Natural killer cell treated with Interleukin-12 subunit alpha and Interleukin-12 subunit beta and Interleukin-15 and Interleukin-18, amount 100 ng/mL, for 72 hours (primary cell): ENCODE results near the gene ZSCAN5A. TPM values are rescaled to one million over a fixed set of nuclear protein-coding genes. Genes with fewer than 3 reads are reported as not detected.
"Not testable (repeated sequence)": the region's sequence is repeated elsewhere in the genome, so short reads cannot be mapped to it uniquely, and the experiment has no call there.

ENCODE experiments used
- ATAC-seq, 2 donors: fragments of 150-1000 bp; cut with Tn5 transposase in 1 of 2; sonication (Bioruptor Pico), chemical (Tn5 transposase) in 1 of 2; 2 replicates each; pipeline ENCODE4 v1.10.0; 2021
- DNase-seq: peaks from one replicate; pipeline ENCODE4 v3.0.0; 2022; ENCODE audit warnings: low spot score
- H3K27ac Mint-ChIP-seq, 2 donors: 1 replicate in 1 of 2; 2 replicates in 1 of 2; pipeline ENCODE4 v1.8.0; 2022; ENCODE audit warnings: mixed read lengths in 2 of 2, mild to moderate bottlenecking in 1 of 2, moderate library complexity in 1 of 2
- H3K27me3 Mint-ChIP-seq, 2 donors: 1 replicate in 1 of 2; 2 replicates in 1 of 2; pipeline ENCODE4 v1.8.0; 2022; ENCODE audit warnings: mixed read lengths in 2 of 2
- H3K36me3 Mint-ChIP-seq: one replicate; pipeline ENCODE4 v1.8.0; 2022; ENCODE audit warnings: mixed read lengths
- H3K4me1 Mint-ChIP-seq, 2 donors: 1 replicate in 1 of 2; 2 replicates in 1 of 2; pipeline ENCODE4 v1.8.0; 2022; ENCODE audit warnings: low read depth in 2 of 2, mixed read lengths in 2 of 2, mild to moderate bottlenecking in 1 of 2
- H3K4me3 Mint-ChIP-seq: one replicate; pipeline ENCODE4 v1.8.0; 2022; ENCODE audit warnings: mixed read lengths
- H3K9me3 Mint-ChIP-seq: 2 replicates; pipeline ENCODE4 v1.8.0; 2022; ENCODE audit warnings: mixed read lengths
- total RNA-seq, 2 donors: library from RNA; stranded (reverse); gene quantifications; one replicate each; pipeline ENCODE4 v1.2.3, GENCODE V29; 2022

ZSCAN5A gene
- total RNA-seq, 2 donors from 2014 or later: 9.9 to 16.8 TPM

DNA sequence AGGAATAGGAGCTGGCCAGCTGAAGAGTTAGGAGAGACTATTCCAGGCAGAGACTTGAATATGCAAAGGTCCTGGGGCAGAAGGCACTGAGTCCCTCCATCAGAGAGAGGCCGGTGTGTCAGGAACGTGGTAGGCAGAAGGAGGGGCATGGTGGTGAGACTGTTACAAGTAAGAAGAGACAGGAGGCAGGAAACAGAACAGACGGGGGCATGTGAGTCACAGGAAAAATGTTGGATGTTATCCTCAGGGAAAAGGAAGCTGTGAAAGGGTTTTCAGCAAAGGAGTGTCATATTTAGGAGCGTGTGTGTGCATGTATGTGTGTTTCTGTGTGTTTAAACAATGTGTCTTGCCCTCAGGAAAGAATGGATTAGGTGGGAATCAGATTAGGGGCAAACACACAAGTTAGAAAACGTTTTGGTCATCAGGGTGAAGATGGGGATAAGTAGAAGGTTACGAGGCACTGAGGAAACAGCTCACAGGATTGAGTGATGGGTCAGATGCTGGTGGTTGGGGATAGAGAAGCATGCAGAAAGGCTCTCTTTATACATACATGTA, 41.0 kb downstream of the ZSCAN5A start:
- H3K9me3 Mint-ChIP-seq: no peaks in the 10 kb centered on the region
- H3K36me3 Mint-ChIP-seq: no peaks in the 10 kb centered on the region
- H3K27me3 Mint-ChIP-seq: no peaks in the 10 kb centered on the region
- DNase-seq (no peak), ATAC-seq (no peak)
- H3K27ac Mint-ChIP-seq: no peak overlapping the region
- no peak overlapping the region for H3K4me3 Mint-ChIP-seq
- H3K4me1 Mint-ChIP-seq: peaks cover 4 to 7% of the 10 kb centered on the region in 2 donors

DNA sequence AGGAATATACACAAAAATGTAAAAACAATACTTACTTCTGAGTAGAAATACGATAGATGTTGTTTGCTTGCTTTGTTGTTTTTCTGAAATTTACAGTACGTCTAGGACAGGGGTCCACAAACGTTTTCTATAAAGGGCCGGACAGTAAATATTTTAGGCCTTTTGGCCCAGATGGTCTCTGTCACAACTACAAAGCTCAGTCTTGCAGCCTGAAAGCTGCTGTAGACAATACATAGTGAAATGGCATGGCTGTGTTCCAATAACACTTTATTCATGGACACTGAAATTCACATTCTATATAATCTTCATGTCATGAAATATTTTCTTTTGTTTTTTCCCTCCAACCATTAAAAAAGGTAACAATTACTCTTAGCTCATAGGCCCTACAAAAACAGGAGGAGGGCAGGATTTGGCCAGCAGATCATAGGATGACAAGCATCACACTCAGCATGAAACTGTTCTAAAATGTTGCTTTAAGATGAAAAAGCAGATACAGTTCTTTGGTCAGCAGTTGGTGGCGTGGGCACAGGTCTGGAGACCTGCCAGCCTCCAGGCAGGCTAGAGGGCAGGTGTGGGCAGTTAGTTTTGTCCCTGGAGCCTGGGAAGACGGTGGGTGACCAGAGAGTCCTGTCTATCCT, 42.4 kb downstream of the ZSCAN5A start, which contains the start of gene EDDM13:
Gene EDDM13 (plus strand): TSS at position 588 of the 638 bp plus-strand sequence. CDS start 87 bp downstream, outside the sequence.
- ATAC-seq: no peak

DNA sequence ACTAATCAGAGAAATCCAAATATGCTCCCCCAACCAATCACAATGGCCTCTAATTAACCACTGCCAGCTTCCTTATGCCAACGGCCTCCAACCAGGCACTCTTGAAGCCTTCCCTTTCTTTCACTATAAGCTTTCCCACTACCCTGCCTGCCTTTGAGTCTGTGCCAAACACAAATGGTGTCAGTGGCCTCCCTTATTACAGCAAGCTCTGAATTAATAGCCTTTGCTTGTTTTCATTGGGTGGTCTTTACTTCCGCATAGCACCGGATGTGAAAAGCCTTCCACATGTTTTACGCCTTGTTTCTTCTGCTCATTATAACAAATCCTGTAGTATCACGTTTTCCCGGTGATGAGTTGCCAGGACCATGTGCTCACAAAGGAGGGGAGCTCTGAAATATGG, 43.5 kb downstream of the ZSCAN5A start:
- H3K27me3 Mint-ChIP-seq: no peaks in the 10 kb centered on the region
- ATAC-seq: no peak
- DNase-seq: no peak
- peaks cover 4 to 7% of the 10 kb centered on the region in 2 donors for H3K4me1 Mint-ChIP-seq
- no peaks in the 10 kb centered on the region for H3K9me3 Mint-ChIP-seq
- no peak overlapping the region for H3K27ac Mint-ChIP-seq
- no peak overlapping the region for H3K4me3 Mint-ChIP-seq
- no peaks in the 10 kb centered on the region for H3K36me3 Mint-ChIP-seq

More for the DNA sequence above, 42.4 kb downstream of the ZSCAN5A start, which contains the start of gene EDDM13:
- Mint-ChIP-seq H3K36me3 (no peaks in the 10 kb centered on the region), H3K9me3 (no peaks in the 10 kb centered on the region), H3K4me3 (no peak within 1 kb of the TSS), H3K4me1 (peaks cover 4 to 7% of the 10 kb centered on the region in 2 donors), H3K27me3 (no peaks in the 10 kb centered on the region), H3K27ac (no peak within 1 kb of the TSS)
- DNase-seq: no peak

DNA sequence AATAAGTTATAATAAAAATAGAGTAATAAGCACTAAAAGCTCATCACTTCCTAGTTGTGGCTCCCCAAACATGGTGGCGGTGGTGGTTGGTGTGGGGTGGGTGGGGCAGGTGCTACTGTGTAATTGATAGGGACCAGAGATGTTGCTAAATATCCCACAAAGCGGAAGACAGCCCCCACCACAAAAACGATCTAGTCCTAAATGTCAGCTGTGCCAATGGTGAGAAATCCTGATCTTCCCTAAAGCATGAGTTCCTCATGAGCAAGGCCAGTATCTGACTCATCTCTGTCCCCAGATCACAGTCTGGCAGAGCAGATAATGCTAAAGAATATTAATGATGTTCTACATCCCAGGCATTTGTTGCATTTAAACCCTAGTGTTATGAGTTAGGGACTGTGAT, 44.0 kb downstream of the ZSCAN5A start:
- Mint-ChIP-seq H3K27me3 (no peaks in the 10 kb centered on the region), H3K4me3 (no peak overlapping the region), H3K27ac (no peak overlapping the region), H3K4me1 (peaks cover 4 to 7% of the 10 kb centered on the region in 2 donors), H3K9me3 (no peaks in the 10 kb centered on the region), H3K36me3 (no peaks in the 10 kb centered on the region)
- DNase-seq (no peak), ATAC-seq (no peak)

DNA sequence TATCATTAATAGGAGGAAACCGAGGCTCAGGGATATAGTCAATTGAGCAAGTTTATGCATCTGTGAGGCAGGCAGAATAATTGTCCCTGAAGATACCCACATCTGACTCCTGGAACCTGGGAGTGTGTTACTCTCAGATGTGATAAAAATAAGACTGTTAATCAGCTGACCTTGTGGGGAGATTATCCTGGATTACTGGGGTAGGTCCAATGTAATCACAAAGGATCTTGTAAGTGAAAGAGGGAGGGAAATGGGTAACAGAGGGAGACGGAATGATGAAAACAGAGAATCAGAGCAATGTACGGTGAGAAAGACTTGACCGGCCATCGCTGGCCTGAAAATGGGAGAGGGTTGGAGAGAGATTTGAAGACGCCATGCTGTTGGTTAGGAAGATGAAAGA, 45.3 kb downstream of the ZSCAN5A start:
- DNase-seq: no peak
- Mint-ChIP-seq H3K4me1 (peaks cover 4 to 7% of the 10 kb centered on the region in 2 donors), H3K27ac (no peak overlapping the region), H3K4me3 (no peak overlapping the region), H3K9me3 (no peaks in the 10 kb centered on the region), H3K36me3 (no peaks in the 10 kb centered on the region), H3K27me3 (no peaks in the 10 kb centered on the region)
- no peak for ATAC-seq

DNA sequence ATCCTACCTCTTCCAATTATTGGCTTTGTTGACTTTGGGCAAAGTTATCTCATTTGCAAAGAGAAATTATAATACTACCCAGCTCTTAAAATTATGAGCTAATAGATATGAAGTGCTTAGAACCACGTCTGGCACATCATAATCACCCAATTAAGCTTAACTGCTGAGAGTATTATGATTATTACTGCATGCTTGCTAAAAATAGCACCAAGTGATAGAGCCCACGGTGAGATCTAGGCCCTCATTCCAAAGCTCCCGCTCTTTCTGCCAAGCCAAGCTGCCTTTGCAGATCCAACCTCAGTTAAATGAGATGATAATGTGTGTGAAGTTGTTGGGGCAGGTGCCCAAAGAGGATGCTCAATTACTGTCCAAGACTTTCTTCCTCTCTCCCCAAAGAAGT, 48.6 kb downstream of the ZSCAN5A start:
- ATAC-seq (no peak), DNase-seq (no peak)
- H3K27me3 Mint-ChIP-seq: no peaks in the 10 kb centered on the region
- H3K4me3 Mint-ChIP-seq: no peak overlapping the region
- no peaks in the 10 kb centered on the region for H3K9me3 Mint-ChIP-seq
- H3K36me3 Mint-ChIP-seq: no peaks in the 10 kb centered on the region
- no peak overlapping the region for H3K27ac Mint-ChIP-seq
- peaks cover 4 to 7% of the 10 kb centered on the region in 2 donors for H3K4me1 Mint-ChIP-seq

DNA sequence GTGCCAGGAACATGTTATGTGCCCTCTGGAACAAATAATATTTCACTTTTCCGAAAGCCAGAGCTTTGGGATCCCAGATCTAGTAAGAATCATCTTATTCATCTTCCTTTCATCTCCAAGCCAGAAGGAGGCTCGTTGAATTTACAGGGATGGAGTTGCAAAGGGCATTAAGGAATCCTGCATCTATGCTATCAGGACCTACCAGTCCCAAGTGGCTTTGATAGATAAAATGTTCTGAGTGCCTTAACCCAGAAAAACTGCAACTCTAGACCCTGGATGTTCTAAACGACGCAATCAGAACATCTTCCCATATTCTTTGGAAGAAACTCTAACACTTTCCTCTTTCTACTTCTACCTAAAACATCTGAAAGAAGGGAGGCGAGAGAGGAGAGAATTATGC, 51.3 kb downstream of the ZSCAN5A start:
- Mint-ChIP-seq H3K27ac (no peak overlapping the region), H3K27me3 (no peaks in the 10 kb centered on the region), H3K4me1 (no peaks in the 10 kb centered on the region), H3K36me3 (no peaks in the 10 kb centered on the region), H3K9me3 (no peaks in the 10 kb centered on the region), H3K4me3 (no peak overlapping the region)
- ATAC-seq (no peak), DNase-seq (no peak)

DNA sequence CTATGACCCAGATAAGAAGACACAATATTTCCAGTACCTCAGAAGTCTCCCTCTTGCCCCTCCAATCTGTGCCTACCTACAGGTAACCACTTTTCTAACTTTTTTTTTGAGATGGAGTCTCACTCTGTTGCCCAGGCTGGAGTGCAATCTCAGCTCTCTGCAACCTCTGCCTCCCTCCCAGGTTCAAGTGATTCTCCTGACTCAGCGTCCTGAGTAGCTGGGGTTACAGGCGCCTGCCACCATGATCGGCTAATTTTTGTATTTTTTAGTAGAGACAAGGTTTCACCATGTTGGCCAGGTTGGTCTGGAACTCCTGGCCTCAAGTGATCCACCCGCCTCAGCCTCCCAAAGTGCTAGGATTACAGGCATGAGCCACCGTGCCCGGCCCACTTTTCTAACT, 52.7 kb downstream of the ZSCAN5A start:
- not testable (repeated sequence) for ATAC-seq, H3K9me3 Mint-ChIP-seq, DNase-seq, H3K36me3 Mint-ChIP-seq, H3K4me3 Mint-ChIP-seq, H3K4me1 Mint-ChIP-seq, H3K27me3 Mint-ChIP-seq
- peak overlapping the region in 1 of 2 donors; percentile 39 for H3K27ac Mint-ChIP-seq

DNA sequence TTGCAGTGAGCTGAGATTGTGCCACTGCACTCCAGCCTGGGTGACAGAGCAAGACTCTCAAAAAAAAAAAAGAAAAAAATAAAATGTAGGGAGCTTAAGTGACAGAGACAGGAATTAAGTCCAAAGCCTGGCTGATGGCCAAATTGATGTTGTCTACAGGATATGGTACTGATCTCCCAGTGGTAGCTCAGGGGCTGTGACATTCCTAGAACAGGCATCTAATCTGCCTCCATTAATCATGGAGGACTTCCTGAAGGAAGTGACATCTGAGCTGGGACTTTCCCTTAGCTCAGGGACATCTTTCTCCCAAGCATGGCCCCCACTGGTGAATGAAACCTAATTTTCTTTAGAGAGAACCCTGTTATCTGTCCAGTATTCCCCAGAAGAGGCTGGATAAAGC, 53.5 kb downstream of the ZSCAN5A start:
- DNase-seq: no peak
- Mint-ChIP-seq H3K4me1 (no peaks in the 10 kb centered on the region), H3K27me3 (no peaks in the 10 kb centered on the region), H3K9me3 (no peaks in the 10 kb centered on the region), H3K36me3 (no peaks in the 10 kb centered on the region), H3K27ac (no peak overlapping the region), H3K4me3 (no peak overlapping the region)
- no peak for ATAC-seq

DNA sequence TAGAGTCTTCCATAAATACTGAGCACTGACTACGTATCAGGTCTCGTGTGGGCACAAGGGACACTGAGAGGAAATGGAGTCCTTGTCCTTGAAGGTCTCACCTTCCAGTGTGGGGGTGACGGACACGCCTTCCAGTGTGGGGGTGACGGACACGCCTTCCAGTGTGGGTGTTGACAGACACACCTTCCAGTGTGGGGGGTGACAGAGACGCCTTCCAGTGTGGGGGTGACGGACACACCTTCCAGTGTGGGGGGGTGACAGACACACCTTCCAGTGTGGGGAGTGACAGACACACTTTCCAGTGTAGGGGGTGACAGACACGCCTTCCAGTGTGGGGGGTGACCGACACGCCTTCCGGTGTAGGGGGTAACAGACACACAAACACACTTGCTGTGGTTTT, 56.4 kb downstream of the ZSCAN5A start:
- Mint-ChIP-seq H3K9me3 (no peaks in the 10 kb centered on the region), H3K4me1 (peaks cover 0 to 1% of the 10 kb centered on the region in 2 donors), H3K27ac (no peak overlapping the region), H3K36me3 (no peaks in the 10 kb centered on the region), H3K27me3 (no peaks in the 10 kb centered on the region), H3K4me3 (no peak overlapping the region)
- no peak for DNase-seq
- ATAC-seq: no peak

DNA sequence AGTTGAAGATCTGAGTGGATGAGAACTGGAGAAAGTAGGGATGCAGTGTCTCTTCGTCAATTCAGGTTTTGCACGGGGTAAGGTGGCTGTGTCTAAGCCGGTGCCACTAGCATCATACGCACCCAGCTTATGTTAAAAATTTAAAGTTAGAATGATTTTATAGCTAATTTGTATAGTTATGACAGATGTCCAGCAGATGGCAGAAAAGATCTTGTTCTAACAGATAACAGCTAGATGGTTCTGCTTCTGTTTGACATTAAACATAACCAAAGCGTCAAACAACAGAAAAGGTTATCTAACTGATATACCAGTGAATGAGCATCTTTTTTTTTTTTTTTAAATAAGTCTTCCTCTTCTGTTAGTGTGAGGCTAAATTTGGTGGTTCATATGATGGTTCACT, 60.9 kb downstream of the ZSCAN5A start:
- Mint-ChIP-seq H3K27ac (no peak overlapping the region), H3K4me3 (no peak overlapping the region), H3K9me3 (peaks cover 3% of the 10 kb centered on the region), H3K36me3 (no peaks in the 10 kb centered on the region), H3K27me3 (no peaks in the 10 kb centered on the region), H3K4me1 (peaks cover 0 to 6% of the 10 kb centered on the region in 2 donors)
- DNase-seq (no peak), ATAC-seq (no peak)

DNA sequence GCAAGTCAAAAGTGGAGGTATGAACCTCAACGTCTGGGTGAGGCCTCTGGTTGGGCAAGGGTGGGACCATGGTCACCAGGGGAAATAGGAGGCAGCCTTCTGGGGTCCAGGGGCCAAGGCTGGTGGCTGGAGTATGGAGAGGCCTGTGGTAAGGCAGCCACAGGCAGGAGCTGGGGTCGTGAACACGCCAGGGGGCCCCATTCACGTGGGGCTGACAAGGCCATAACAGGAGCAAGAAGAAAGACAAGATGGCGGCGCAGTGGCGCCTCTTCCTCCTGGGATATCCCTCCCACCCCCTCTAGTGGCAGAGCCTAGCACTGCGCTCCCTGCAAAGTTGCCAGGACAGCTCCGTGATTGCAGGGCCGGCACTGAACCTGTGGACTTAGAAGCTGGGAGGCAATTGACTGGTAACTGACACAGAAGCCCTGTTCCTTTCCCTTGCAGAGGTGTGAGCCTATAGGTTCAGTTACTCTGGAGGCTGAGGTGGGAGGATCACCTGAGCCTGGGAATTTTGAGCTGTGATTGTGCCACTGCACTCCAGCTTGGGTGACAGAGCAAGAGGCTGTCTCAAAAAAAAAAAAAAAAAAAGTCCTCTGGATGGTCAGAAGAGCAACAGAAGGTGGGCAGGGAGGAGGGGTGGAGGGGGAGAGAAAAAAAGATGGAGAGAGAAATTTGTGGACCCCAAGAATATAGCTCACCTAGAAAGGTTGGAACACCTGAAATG, 61.8 kb downstream of the ZSCAN5A start:
- peaks cover 3% of the 10 kb centered on the region for H3K9me3 Mint-ChIP-seq
- no peak overlapping the region for H3K4me3 Mint-ChIP-seq
- DNase-seq: peak; percentile 74
- no peak overlapping the region for H3K27ac Mint-ChIP-seq
- no peaks in the 10 kb centered on the region for H3K36me3 Mint-ChIP-seq
- no peaks in the 10 kb centered on the region for H3K27me3 Mint-ChIP-seq
- peak; percentile 73 to 83 for ATAC-seq
- H3K4me1 Mint-ChIP-seq: peaks cover 0 to 6% of the 10 kb centered on the region in 2 donors

DNA sequence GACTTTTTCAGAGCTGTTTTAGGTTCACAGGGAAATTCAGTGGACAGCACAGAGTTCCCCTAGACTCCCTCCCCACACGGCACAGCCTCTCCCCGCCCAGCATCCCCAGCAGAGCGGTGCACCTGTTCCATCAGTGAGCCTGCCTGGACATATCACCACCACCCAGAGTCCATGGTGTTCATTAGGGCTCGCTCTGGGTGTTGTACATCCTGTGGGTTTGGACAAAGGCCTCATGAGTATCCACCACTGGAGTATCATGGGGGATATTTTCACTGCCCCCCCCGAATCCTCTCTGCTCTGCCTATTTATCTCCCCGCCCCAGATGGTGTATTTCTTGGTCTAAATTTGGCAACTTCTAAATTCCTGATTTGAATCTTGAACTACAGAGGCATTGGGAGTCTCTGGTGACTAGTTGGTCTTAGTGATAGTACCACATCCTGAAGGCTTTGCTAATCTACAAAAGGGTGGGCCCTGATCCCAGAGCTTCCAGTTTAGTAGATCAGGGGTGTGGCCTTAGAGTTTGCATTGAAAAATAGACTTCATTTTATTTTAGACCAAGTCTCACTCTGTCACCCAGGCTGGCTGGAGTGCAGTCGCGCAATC, 65.8 kb downstream of the ZSCAN5A start:
- not testable (repeated sequence) for ATAC-seq

DNA sequence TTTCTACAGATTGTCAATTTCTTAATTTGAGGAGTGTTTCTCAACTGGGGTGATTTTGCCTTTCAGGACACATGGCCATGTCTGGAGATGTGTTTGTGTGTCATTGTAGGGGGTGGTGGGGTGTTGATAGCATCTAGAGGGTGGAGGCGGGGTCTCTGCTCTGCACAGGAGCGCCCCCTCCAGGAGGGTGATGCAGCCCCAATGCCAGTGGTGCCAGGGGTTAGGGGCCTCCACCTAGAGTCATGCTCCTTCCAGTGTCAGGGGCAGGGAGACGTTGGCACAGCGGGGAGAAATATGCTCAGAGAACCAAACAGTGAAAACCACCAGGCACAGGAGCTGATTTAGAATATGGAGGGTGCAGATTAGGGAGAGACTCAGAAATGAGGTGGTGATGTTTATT, 68.9 kb downstream of the ZSCAN5A start:
- not testable (repeated sequence) for H3K36me3 Mint-ChIP-seq, DNase-seq, H3K9me3 Mint-ChIP-seq, H3K27ac Mint-ChIP-seq, H3K4me1 Mint-ChIP-seq, H3K4me3 Mint-ChIP-seq, H3K27me3 Mint-ChIP-seq
- ATAC-seq: peak in 1 of 2 donors; percentile 27

More for the DNA sequence above, 65.8 kb downstream of the ZSCAN5A start:
- not testable (repeated sequence) for H3K9me3 Mint-ChIP-seq, H3K36me3 Mint-ChIP-seq, DNase-seq, H3K4me1 Mint-ChIP-seq, H3K27ac Mint-ChIP-seq, H3K27me3 Mint-ChIP-seq, H3K4me3 Mint-ChIP-seq
